HG03135 (cell line): ENCODE measurements around the gene SH3RF1.

Source experiments
- ATAC-seq: cut with Tn5 transposase; IDR thresholded peaks from one replicate; pipeline ENCODE4 v1.9.1; 2021; ENCODE audit warnings: mild to moderate bottlenecking, moderate library complexity; ENCODE audit not compliant: unreplicated experiment

The SH3RF1 gene

GRCh38 chr4:169142391-169142790, 128.4 kb downstream of the SH3RF1 start:
- ATAC-seq = no peak

- no peak for ATAC-seq
These were observed 131.7 kb downstream of the SH3RF1 start for GRCh38 chr4:169139021-169139420.

GRCh38 chr4:169137558-169137920, 133.2 kb downstream of the SH3RF1 start:
- ATAC-seq = no peak

- ATAC-seq = no peak
These were observed 133.8 kb downstream of the SH3RF1 start for GRCh38 chr4:169136796-169137557.

GRCh38 chr4:169136330-169136729, 134.4 kb downstream of the SH3RF1 start:
- ATAC-seq = no peak

GRCh38 chr4:169135776-169136175, 135.0 kb downstream of the SH3RF1 start:
- no peak for ATAC-seq

GRCh38 chr4:169133932-169134331, 136.8 kb downstream of the SH3RF1 start:
- ATAC-seq = no peak

GRCh38 chr4:169132561-169133305, 138.0 kb downstream of the SH3RF1 start:
- ATAC-seq = no peak

GRCh38 chr4:169131556-169132208, 139.1 kb downstream of the SH3RF1 start:
- ATAC-seq = no peak

- ATAC-seq = no peak
These were observed 141.9 kb downstream of the SH3RF1 start for GRCh38 chr4:169128902-169129301.

- no peak for ATAC-seq
These were observed 143.4 kb downstream of the SH3RF1 start for GRCh38 chr4:169127314-169127713.

GRCh38 chr4:169124661-169125060, 146.1 kb downstream of the SH3RF1 start:
- ATAC-seq = no peak

- no peak for ATAC-seq
These were observed 148.3 kb downstream of the SH3RF1 start for GRCh38 chr4:169122422-169122821.

- no peak for ATAC-seq
These were observed 148.8 kb downstream of the SH3RF1 start for GRCh38 chr4:169121861-169122382.

- no peak for ATAC-seq
These were observed 150.1 kb downstream of the SH3RF1 start for GRCh38 chr4:169120624-169121023.

GRCh38 chr4:169119536-169119935, 151.2 kb downstream of the SH3RF1 start:
- no peak for ATAC-seq

- no peak for ATAC-seq
These were observed 153.1 kb downstream of the SH3RF1 start for GRCh38 chr4:169117591-169118081.

- ATAC-seq = no peak
These were observed 154.4 kb downstream of the SH3RF1 start for GRCh38 chr4:169116270-169116901.

GRCh38 chr4:169115897-169116254, 154.9 kb downstream of the SH3RF1 start:
- ATAC-seq = no peak

GRCh38 chr4:169115144-169115896, 155.4 kb downstream of the SH3RF1 start:
- no peak for ATAC-seq
